ENCODE measurements around the gene CLEC4G.
A peak's percentile ranks its signal among the peaks of the same experiment; 100 is the strongest.

The CLEC4G gene

GRCh38 chr19:7691497-7691896, 40.4 kb downstream of the CLEC4G start:
- DNase-seq = peak; percentile 39 to 49

- peak; percentile 44 to 49 for DNase-seq
Measured at GRCh38 chr19:7690779-7691258, 41.1 kb downstream of the CLEC4G start.

- no peak for DNase-seq
Measured at GRCh38 chr19:7689165-7689564, 42.7 kb downstream of the CLEC4G start.

DNA sequence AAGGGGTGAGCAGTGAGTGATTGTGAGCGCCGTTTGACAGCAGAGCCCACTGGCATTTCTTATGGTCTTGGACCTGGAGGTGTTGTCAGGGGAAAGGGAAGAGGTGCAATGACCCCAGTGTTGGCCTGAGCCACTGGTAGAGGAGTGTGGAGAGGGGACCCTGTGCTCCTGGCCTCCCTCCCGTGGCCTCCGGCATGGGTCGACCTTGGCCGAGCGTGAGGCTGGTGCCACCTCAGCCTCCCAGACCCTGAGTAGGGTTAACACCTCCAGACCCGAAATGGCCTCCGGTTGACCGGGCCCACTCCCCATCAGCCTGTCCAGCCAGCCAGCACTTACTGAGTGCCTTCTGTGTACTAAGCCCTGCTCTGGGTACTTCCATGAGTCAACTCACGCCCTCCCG, 44.7 kb downstream of the CLEC4G start:
- no peak for DNase-seq

GRCh38 chr19:7685546-7686445, 46.1 kb downstream of the CLEC4G start:
- DNase-seq = no peak

GRCh38 chr19:7682175-7682855, 49.6 kb downstream of the CLEC4G start:
- DNase-seq = no peak

DNA sequence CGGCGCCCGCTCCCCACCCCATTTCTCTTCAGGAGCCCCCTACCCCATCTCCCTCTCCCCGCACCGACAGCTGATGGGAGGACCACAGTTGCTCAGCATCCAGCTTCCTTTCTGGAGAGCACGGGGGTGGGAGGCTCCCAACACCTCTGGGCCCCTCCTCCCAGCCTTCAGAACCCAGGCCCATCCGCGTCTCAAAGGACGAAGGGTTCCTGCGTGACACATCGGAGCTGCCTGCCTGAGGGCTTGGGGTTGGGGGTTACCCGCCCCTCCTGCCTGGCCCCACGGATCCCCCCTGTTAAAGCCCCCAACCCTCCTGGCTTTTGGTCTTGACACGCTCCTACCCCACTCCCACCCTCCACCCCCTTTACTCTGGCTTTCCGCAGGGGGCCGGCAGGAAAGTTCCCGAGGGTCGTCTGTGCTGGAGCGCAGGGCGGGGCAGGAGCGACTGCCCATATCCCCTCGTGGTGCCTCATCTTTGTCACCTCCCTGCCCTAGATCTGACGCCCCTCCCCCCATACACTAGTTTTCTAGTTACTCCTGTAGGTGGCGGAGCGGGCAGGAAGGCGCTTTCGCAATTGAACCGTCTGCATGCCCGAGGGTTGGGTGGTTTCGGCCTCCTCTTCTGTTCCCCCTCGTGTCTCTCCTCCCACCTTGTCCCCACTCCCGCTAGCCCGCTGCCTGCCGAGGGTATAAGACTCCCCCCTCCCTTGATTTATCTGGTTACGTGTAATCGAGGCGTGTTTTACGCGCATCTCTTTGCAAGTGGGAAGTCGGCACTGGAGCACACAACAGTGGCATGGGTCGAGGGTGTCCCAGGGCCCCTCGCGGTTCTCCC, 50.4 kb downstream of the CLEC4G start:
- DNase-seq = peak; percentile 90

- DNase-seq = peak; percentile 88 to 90
Measured at GRCh38 chr19:7680606-7681339, 51.1 kb downstream of the CLEC4G start, which contains the start of gene TRAPPC5. Gene TRAPPC5, plus strand, starts transcription at chr19:7680833. Its CDS starts 1,421 bp downstream, at chr19:7682254.

- no peak for DNase-seq
Measured at GRCh38 chr19:7679771-7680605, 51.9 kb downstream of the CLEC4G start.

GRCh38 chr19:7678971-7679751, 52.7 kb downstream of the CLEC4G start:
- DNase-seq = peak; percentile 81 to 84

All from CD4-positive, alpha-beta T cell treated with Interleukin-4 for 1 hour (primary cell).